Stomach (tissue), 9 donors: Measurements from ENCODE around the gene CERS3. TPM values are rescaled to one million over a fixed set of nuclear protein-coding genes. Genes with fewer than 3 reads are reported as not detected.

Experiments
- DNase-seq, 2 donors: peaks; one replicate each; pipeline versions ENCODE4 v3.0.0 to v3.0.0-alpha.2; 2013 to 2019
- H3K27ac ChIP-seq, 5 donors: fragments of 200-600 bp in 4 of 5; sonication (generic) in 4 of 5; one replicate each; pipeline ENCODE4 v1.5.1; 2013 to 2019; ENCODE audit warnings: mild to moderate bottlenecking in 1 of 5, moderate library complexity in 1 of 5
- H3K27me3 ChIP-seq, 3 donors: fragments of 200-600 bp; sonication (generic); one replicate each; pipeline ENCODE4 v1.5.1; 2017 to 2019; ENCODE audit warnings: mixed run types in 1 of 3
- H3K36me3 ChIP-seq, 4 donors: fragments of 200-600 bp; sonication (generic); 1 replicate in 3 of 4; 2 replicates in 1 of 4; pipeline ENCODE4 v1.5.1; 2016 to 2019
- H3K4me1 ChIP-seq, 4 donors: fragments of 200-600 bp; sonication (generic); one replicate each; pipeline ENCODE4 v1.5.1; 2016 to 2019
- H3K4me3 ChIP-seq, 4 donors: fragments of 200-600 bp; sonication (generic) in 3 of 4; one replicate each; pipeline ENCODE4 v1.5.1; 2016 to 2019; ENCODE audit warnings: mild to moderate bottlenecking in 1 of 4
- H3K9me3 ChIP-seq, 4 donors: fragments of 200-600 bp; sonication (generic); one replicate each; pipeline ENCODE4 v1.5.1; 2016 to 2019
- EP300 ChIP-seq: sonication (generic); formaldehyde crosslinking; IDR thresholded peaks from one replicate; pipeline ENCODE4 v1.6.1; 2017; ENCODE audit warnings: antibody characterized with exemption
- POLR2A ChIP-seq, 4 donors: fragments of 450-650 bp; IDR thresholded peaks; one replicate each; pipeline ENCODE4 v1.6.1; 2016; ENCODE audit warnings: antibody characterized with exemption in 4 of 4, control low read depth in 2 of 4, mild to moderate bottlenecking in 1 of 4, moderate library complexity in 1 of 4
- POLR2AphosphoS5 ChIP-seq, 3 donors: sonication (generic); formaldehyde crosslinking; IDR thresholded peaks; one replicate each; pipeline ENCODE4 v1.6.1; 2016; ENCODE audit warnings: antibody characterized with exemption in 3 of 3
- WGBS, 5 donors: extraction: QIAGEN DNeasy Blood & Tissue Kit in 3 of 5; methylation state at CpG; one replicate each; pipeline versions ENCODE4 v1.1.5 to v1.1.7; 2013 to 2018; 5-methylcytosine and 5-hydroxymethylcytosine counted together
- intact Hi-C: fragments of 100-400 bp; cut with DNase I; formaldehyde crosslinking; loops from one replicate; pipeline ENCODE4 v1.15.1; 2023; ENCODE audit warnings: low total_unique reads
- polyA plus RNA-seq, 3 donors: library from polyadenylated mRNA; stranded (reverse); fragments of 200-250 nt; gene quantifications; one replicate each; pipeline ENCODE4 v1.2.3, GENCODE V29; 2013
- total RNA-seq, 5 donors: library from RNA; depleted of rRNA; stranded (reverse); fragments of >200 nt; gene quantifications; one replicate each; pipeline versions ENCODE4 v1.1.0 to v1.2.3, GENCODE V29; 2014 to 2016
- TF ChIP-seq, protein P1 (sequence below), 7 experiments: fragments of 450-650 bp in 4 of 7; fragments of 200-600 bp in 3 of 7; sonication (generic) in 3 of 7; IDR thresholded peaks; one replicate each; pipeline ENCODE4 v1.5.1; 2016 to 2019; ENCODE audit warnings: antibody characterized with exemption in 7 of 7, control low read depth in 2 of 7, mild to moderate bottlenecking in 1 of 7
- donor health status: healthy with polysubstance abuse.
- donor health status: Bipolar disorder and iron deficiency.
- donor health status: healthy.

Gene CERS3
- total and polyA plus RNA-seq, 8 donors: 0.18 to 27.8 TPM; not detected in 6

DNA sequence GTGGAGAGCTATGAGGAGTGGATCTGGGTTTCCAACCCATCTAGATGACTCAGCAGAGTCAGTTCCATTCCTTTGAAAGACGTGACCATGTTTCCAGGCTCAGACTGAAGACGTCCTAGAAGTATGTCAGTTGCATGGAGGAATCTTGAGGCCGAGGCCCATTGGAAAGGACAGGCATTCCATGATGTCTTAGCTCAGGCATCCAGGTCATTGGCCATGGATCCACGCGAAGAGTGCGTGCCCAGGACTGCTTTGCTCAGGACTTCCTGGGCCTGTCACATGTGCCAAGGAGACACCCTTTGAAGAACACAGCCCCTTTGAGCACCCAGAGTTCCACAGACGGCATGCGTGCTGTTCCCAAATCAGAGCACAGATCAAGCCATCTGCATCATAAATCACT lies 94.7 kb downstream of the CERS3 start:
- Histone ChIP-seq H3K9me3 (no peaks in the 10 kb centered on the region), H3K27ac (no peak overlapping the region), H3K4me1 (peaks cover 0 to 7% (median 3%) of the 10 kb centered on the region in 4 donors), H3K36me3 (no peaks in the 10 kb centered on the region), H3K4me3 (no peak overlapping the region), H3K27me3 (no peaks in the 10 kb centered on the region)
- intact Hi-C loops: no loop called here
- TF ChIP-seq POLR2AphosphoS5 (IDR thresholded peaks at IDR 0.05): no peak
- TF ChIP-seq POLR2A (IDR thresholded peaks at IDR 0.05): no peak
- TF ChIP-seq, protein P1, sequence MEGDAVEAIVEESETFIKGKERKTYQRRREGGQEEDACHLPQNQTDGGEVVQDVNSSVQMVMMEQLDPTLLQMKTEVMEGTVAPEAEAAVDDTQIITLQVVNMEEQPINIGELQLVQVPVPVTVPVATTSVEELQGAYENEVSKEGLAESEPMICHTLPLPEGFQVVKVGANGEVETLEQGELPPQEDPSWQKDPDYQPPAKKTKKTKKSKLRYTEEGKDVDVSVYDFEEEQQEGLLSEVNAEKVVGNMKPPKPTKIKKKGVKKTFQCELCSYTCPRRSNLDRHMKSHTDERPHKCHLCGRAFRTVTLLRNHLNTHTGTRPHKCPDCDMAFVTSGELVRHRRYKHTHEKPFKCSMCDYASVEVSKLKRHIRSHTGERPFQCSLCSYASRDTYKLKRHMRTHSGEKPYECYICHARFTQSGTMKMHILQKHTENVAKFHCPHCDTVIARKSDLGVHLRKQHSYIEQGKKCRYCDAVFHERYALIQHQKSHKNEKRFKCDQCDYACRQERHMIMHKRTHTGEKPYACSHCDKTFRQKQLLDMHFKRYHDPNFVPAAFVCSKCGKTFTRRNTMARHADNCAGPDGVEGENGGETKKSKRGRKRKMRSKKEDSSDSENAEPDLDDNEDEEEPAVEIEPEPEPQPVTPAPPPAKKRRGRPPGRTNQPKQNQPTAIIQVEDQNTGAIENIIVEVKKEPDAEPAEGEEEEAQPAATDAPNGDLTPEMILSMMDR (IDR thresholded peaks at IDR 0.05): no peak
- no peak for TF ChIP-seq EP300
- no peak for DNase-seq
- WGBS, 5 donors: 83 to 95% (median 88%) methylated on average over 8 of the region's 8 CpGs

DNA sequence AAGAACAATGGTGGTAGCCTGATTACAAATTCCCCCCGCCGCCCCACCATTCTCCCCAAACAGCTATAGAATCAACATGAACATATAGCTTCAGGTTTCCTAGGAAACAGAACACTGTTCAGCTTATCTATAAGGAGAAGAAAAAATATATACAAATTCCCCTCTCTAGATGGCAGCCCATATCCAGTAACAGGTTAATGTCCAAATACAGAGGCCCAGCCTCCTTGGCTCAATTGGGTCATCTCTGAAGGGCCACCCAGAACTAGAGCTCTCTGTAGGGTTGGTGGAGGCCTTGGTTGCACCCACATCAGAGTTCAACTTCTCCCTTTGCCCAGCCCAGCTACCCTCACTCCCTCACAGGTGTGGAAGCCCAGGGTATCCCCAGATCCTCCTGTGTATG lies 95.4 kb downstream of the CERS3 start:
- WGBS, 5 donors: 88 to 94% (median 90%) methylated on average over 2 of the region's 2 CpGs
- no peak overlapping the region for H3K27ac ChIP-seq
- H3K36me3 ChIP-seq: no peaks in the 10 kb centered on the region
- TF ChIP-seq, protein P1 (IDR thresholded peaks at IDR 0.05): no peak
- TF ChIP-seq POLR2AphosphoS5 (IDR thresholded peaks at IDR 0.05) (no peak), EP300 (no peak), POLR2A (IDR thresholded peaks at IDR 0.05) (no peak)
- intact Hi-C loops: no loop called here
- H3K9me3 ChIP-seq: no peaks in the 10 kb centered on the region
- DNase-seq: no peak
- H3K4me3 ChIP-seq: no peak overlapping the region
- H3K4me1 ChIP-seq: peaks cover 0 to under 1% (median 0%) of the 10 kb centered on the region in 4 donors
- no peaks in the 10 kb centered on the region for H3K27me3 ChIP-seq

DNA sequence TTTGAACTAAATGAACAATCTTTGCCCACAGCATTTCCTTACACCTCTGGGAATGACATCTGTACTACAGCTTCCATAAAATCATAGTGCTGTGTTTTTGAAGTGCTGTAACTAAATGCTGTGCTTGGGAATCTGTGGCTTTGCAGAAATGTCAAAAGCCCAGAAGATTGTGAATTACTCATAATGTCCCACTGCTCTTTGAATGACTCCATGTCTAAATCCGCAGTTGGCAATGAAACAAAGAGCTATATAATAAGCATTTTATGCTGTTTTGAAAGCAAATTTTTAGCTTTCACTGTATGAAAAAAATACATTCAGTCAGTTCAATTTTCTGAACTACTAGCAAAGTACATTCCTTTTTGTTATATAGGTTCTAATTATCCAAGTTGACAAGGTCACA lies 98.3 kb downstream of the CERS3 start:
- no peak overlapping the region for H3K4me3 ChIP-seq
- H3K27me3 ChIP-seq: no peaks in the 10 kb centered on the region
- 73 to 89% (median 82%) methylated on average over 1 of the region's 1 CpG for WGBS, 5 donors
- no peaks in the 10 kb centered on the region for H3K4me1 ChIP-seq
- TF ChIP-seq POLR2AphosphoS5 (IDR thresholded peaks at IDR 0.05) (no peak), POLR2A (IDR thresholded peaks at IDR 0.05) (no peak), EP300 (no peak)
- TF ChIP-seq, protein P1 (IDR thresholded peaks at IDR 0.05): no peak
- no peak overlapping the region for H3K27ac ChIP-seq
- H3K36me3 ChIP-seq: no peaks in the 10 kb centered on the region
- no peak for DNase-seq
- peaks cover 0 to under 1% (median 0%) of the 10 kb centered on the region in 4 donors for H3K9me3 ChIP-seq
- intact Hi-C loops: no loop called here

DNA sequence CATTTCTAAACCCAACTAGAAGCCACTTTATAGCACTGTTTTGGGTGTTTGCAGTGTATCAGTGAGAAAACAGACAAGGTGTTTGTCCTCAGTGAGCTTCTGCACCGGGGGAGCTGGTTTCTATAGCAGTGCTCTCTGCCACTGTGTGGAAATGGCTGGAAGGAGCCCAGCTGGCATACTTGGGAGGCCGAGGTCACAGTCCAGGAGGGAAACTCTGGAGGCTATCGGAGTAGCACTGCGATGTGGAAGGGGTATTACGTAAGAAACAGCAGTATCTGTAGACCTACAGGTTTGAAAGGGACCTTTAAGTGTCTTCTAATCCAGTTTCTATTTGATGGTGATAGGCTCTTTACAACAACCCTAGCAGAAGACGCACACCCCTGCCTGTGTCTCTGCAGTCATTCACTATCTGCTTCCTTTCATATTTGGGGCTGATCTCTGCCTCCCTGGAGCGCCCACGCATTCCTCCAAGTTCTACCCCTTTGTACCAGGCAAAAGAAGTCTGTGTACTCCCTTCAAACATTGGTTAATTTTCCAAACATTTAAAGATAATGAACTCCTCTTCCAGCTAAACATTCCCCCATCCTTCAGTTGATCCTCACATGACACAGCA lies 99.5 kb downstream of the CERS3 start:
- Histone ChIP-seq H3K4me1 (no peaks in the 10 kb centered on the region), H3K36me3 (no peaks in the 10 kb centered on the region), H3K27ac (no peak overlapping the region), H3K27me3 (no peaks in the 10 kb centered on the region), H3K4me3 (no peak overlapping the region), H3K9me3 (peaks cover 0 to 12% (median 10%) of the 10 kb centered on the region in 4 donors)
- no peak for TF ChIP-seq POLR2AphosphoS5 (IDR thresholded peaks at IDR 0.05)
- TF ChIP-seq EP300: no peak
- TF ChIP-seq POLR2A (IDR thresholded peaks at IDR 0.05): no peak
- TF ChIP-seq, protein P1 (IDR thresholded peaks at IDR 0.05): no peak
- intact Hi-C loops: no loop called here
- 49 to 79% (median 71%) methylated on average over 8 of the region's 8 CpGs for WGBS, 5 donors
- no peak for DNase-seq
